Measurements from ENCODE around the gene EPB42. TPM values are rescaled to one million over a fixed set of nuclear protein-coding genes. Genes with fewer than 3 reads are reported as not detected.
"Not testable (repeated sequence)": the region's sequence is repeated elsewhere in the genome, so short reads cannot be mapped to it uniquely, and the experiment has no call there.

Gene EPB42
- total RNA-seq, 6 experiments from 2014 or later, result 0.20 to 3.4 (median 0.64) TPM; not detected in 3

- intact Hi-C loops (cut with DNase I), result no loop called here
- peak in 1 of 4 donors; percentile 0 for TF ChIP-seq CTCF (IDR thresholded peaks at IDR 0.05)
- TF ChIP-seq POLR2A (IDR thresholded peaks at IDR 0.05), result no peak
- peak overlapping the region; percentile 70 to 83 (median 72) for H3K27ac ChIP-seq
- DNase-seq (no peak), ATAC-seq (peak; percentile 5 to 13 (median 9))
- H3K36me3 ChIP-seq, result peaks cover 0 to 15% (median 5%) of the 10 kb centered on the region in 4 donors
- H3K4me1 ChIP-seq, result peaks cover 0 to 7% (median 3%) of the 10 kb centered on the region in 4 donors
- H3K27me3 ChIP-seq, result no peaks in the 10 kb centered on the region
- peak overlapping the region; percentile 63 to 74 (median 73) for H3K4me3 ChIP-seq
- H3K9me3 ChIP-seq, result no peaks in the 10 kb centered on the region
- 0% methylated on average over 12 of the region's 13 CpGs for WGBS (ENCODE audit: insufficient coverage, low coverage, low lambda C conversion rate, missing lambda C conversion rate)
Observed at GRCh38 chr15:43186003-43186353, 34.8 kb downstream of the EPB42 start.

GRCh38 chr15:43185157-43186002 lies 35.4 kb downstream of the EPB42 start, which contains the start of gene CCNDBP1:
CCNDBP1 (plus strand) TSS chr15:43185403; CDS start chr15:43185499, 96 bp downstream.
- TF ChIP-seq POLR2A (IDR thresholded peaks at IDR 0.05), result peak; percentile 78
- peak in 3 of 4 donors; percentile 31 to 39 (median 37) for TF ChIP-seq CTCF (IDR thresholded peaks at IDR 0.05)
- intact Hi-C loops (cut with DNase I), result no loop called here
- Histone ChIP-seq H3K9me3 (no peaks in the 10 kb centered on the region), H3K27me3 (no peaks in the 10 kb centered on the region), H3K4me1 (peaks cover 0 to 7% (median 3%) of the 10 kb centered on the region in 4 donors), H3K36me3 (peaks cover 0 to 9% (median under 1%) of the 10 kb centered on the region in 4 donors), H3K27ac (peak within 1 kb of the TSS; percentile 70 to 83 (median 72)), H3K4me3 (peak within 1 kb of the TSS; percentile 63 to 74 (median 73))
- ATAC-seq, result peak; percentile 98 to 100 (median 99)
- peak; percentile 99 for DNase-seq
- 0% methylated on average over 11 of the region's 69 CpGs for WGBS (ENCODE audit: insufficient coverage, low coverage, low lambda C conversion rate, missing lambda C conversion rate)

- no peak overlapping the region for H3K4me3 ChIP-seq
- DNase-seq, result no peak
- TF ChIP-seq POLR2A (IDR thresholded peaks at IDR 0.05), result no peak
- no peak for TF ChIP-seq CTCF (IDR thresholded peaks at IDR 0.05)
- WGBS (ENCODE audit: insufficient coverage, low coverage, low lambda C conversion rate, missing lambda C conversion rate), result 76% methylated on average over 7 of the region's 9 CpGs
- H3K4me1 ChIP-seq, result peaks cover 0 to 7% (median 3%) of the 10 kb centered on the region in 4 donors
- no peak overlapping the region for H3K27ac ChIP-seq
- peaks cover 0 to 1% (median 0%) of the 10 kb centered on the region in 4 donors for H3K36me3 ChIP-seq
- peak in 1 of 4 donors; percentile 0 for ATAC-seq
- H3K9me3 ChIP-seq, result no peaks in the 10 kb centered on the region
- no peaks in the 10 kb centered on the region for H3K27me3 ChIP-seq
- intact Hi-C loops (cut with DNase I), result no loop called here
Observed at GRCh38 chr15:43184407-43185124, 36.3 kb downstream of the EPB42 start.

GRCh38 chr15:43183270-43183669 lies 37.5 kb downstream of the EPB42 start:
- H3K4me3 ChIP-seq, result no peak overlapping the region
- DNase-seq, result no peak
- TF ChIP-seq POLR2A (IDR thresholded peaks at IDR 0.05), result no peak
- no peak for TF ChIP-seq CTCF (IDR thresholded peaks at IDR 0.05)
- no peak overlapping the region for H3K27ac ChIP-seq
- WGBS (ENCODE audit: insufficient coverage, low coverage, low lambda C conversion rate, missing lambda C conversion rate), result 78% methylated on average over 3 of the region's 3 CpGs
- no peaks in the 10 kb centered on the region for H3K36me3 ChIP-seq
- intact Hi-C loops (cut with DNase I), result no loop called here
- no peaks in the 10 kb centered on the region for H3K27me3 ChIP-seq
- H3K4me1 ChIP-seq, result peaks cover 0 to 7% (median 3%) of the 10 kb centered on the region in 4 donors
- ATAC-seq, result no peak
- no peaks in the 10 kb centered on the region for H3K9me3 ChIP-seq

- H3K9me3 ChIP-seq; intact Hi-C loops (cut with DNase I); H3K4me1 ChIP-seq; H3K27me3 ChIP-seq; H3K27ac ChIP-seq; DNase-seq; H3K4me3 ChIP-seq; ATAC-seq; H3K36me3 ChIP-seq: not testable (repeated sequence)
- WGBS (ENCODE audit: insufficient coverage, low coverage, low lambda C conversion rate, missing lambda C conversion rate), result 93% methylated on average over 2 of the region's 2 CpGs
Observed at GRCh38 chr15:43177147-43177546, 43.7 kb downstream of the EPB42 start.

GRCh38 chr15:43175656-43176309 lies 45.0 kb downstream of the EPB42 start:
- H3K27ac ChIP-seq; H3K36me3 ChIP-seq; H3K4me3 ChIP-seq; H3K9me3 ChIP-seq; ATAC-seq; intact Hi-C loops (cut with DNase I); H3K4me1 ChIP-seq; DNase-seq; H3K27me3 ChIP-seq: not testable (repeated sequence)
- WGBS (ENCODE audit: insufficient coverage, low coverage, low lambda C conversion rate, missing lambda C conversion rate), result 95% methylated on average over 7 of the region's 25 CpGs

All from right lobe of liver (tissue), 6 donors.